Loucy (cell line): ENCODE data around the gene ANKRD60.
A peak's percentile ranks its signal among the peaks of the same experiment; 100 is the strongest.

Experiments
- H2AFZ ChIP-seq: fragments of 200-600 bp; sonication (generic); 2 replicates; pipeline ENCODE4 v1.6.0; 2016; ENCODE audit warnings: antibody characterized with exemption, mild to moderate bottlenecking, low read length, moderate library complexity
- H3F3A ChIP-seq: fragments of 200-600 bp; 2 replicates; pipeline ENCODE4 v1.6.0; 2016; ENCODE audit warnings: antibody characterized with exemption, low read depth, mild to moderate bottlenecking
- H3K27me3 ChIP-seq: fragments of 200-600 bp; sonication (generic); 2 replicates; pipeline ENCODE4 v1.6.1; 2014; ENCODE audit warnings: low read length, mild to moderate bottlenecking; ENCODE audit not compliant: insufficient read depth, poor library complexity, severe bottlenecking
- H3K36me3 ChIP-seq: fragments of 200-600 bp; sonication (generic); 2 replicates; pipeline ENCODE4 v1.6.1; 2016; ENCODE audit warnings: low read length; ENCODE audit not compliant: insufficient read depth
- H3K4me1 ChIP-seq: fragments of 200-600 bp; sonication (generic); 2 replicates; pipeline ENCODE4 v1.5.1; 2014; ENCODE audit warnings: low read length, mild to moderate bottlenecking; ENCODE audit not compliant: insufficient read depth, poor library complexity, severe bottlenecking
- H3K4me2 ChIP-seq: fragments of 200-600 bp; sonication (generic); 2 replicates; pipeline ENCODE4 v1.6.0; 2014; ENCODE audit warnings: antibody characterized with exemption, low read length, low read depth, mild to moderate bottlenecking; ENCODE audit not compliant: poor library complexity, severe bottlenecking
- H3K4me3 ChIP-seq: fragments of 200-600 bp; sonication (generic); 2 replicates; pipeline ENCODE4 v1.5.1; 2014; ENCODE audit warnings: low read length, mild to moderate bottlenecking, mixed read lengths; ENCODE audit not compliant: poor library complexity, severe bottlenecking
- H3K79me2 ChIP-seq: fragments of 200-600 bp; sonication (generic); 2 replicates; pipeline ENCODE4 v1.6.1; 2014; ENCODE audit warnings: low read length; ENCODE audit not compliant: insufficient read depth
- H3K9ac ChIP-seq: fragments of 200-600 bp; sonication (generic); 2 replicates; pipeline ENCODE4 v1.6.0; 2014; ENCODE audit warnings: mild to moderate bottlenecking, low read depth, low read length, moderate library complexity; ENCODE audit not compliant: poor library complexity, severe bottlenecking
- H3K9me2 ChIP-seq: fragments of 200-600 bp; sonication (generic); replicated peaks from 2 replicates; pipeline ENCODE4 v1.6.1; 2016; ENCODE audit warnings: low read depth, low read length, mixed read lengths
- H3K9me3 ChIP-seq: fragments of 200-600 bp; sonication (generic); 2 replicates; pipeline ENCODE4 v1.6.1; 2014; ENCODE audit warnings: mild to moderate bottlenecking, antibody characterized with exemption, low read length, low read depth; ENCODE audit not compliant: insufficient read depth
- H4K20me1 ChIP-seq: fragments of 200-600 bp; sonication (generic); 2 replicates; pipeline ENCODE4 v1.6.0; 2014; ENCODE audit warnings: antibody characterized with exemption, low read length, mild to moderate bottlenecking; ENCODE audit not compliant: insufficient read depth, poor library complexity, severe bottlenecking
- EZH2phosphoT487 ChIP-seq: fragments of 200-600 bp; IDR thresholded peaks from 2 replicates; pipeline ENCODE4 v1.6.1; 2018; ENCODE audit warnings: antibody characterized with exemption, mild to moderate bottlenecking, moderate library complexity, borderline replicate concordance
- TF ChIP-seq, protein P1 (sequence below): fragments of 200-600 bp; sonication (generic); conservative IDR thresholded peaks from 2 replicates; pipeline ENCODE4 v1.5.1; 2014; ENCODE audit warnings: mild to moderate bottlenecking, antibody characterized with exemption, low read length

The ANKRD60 gene

DNA sequence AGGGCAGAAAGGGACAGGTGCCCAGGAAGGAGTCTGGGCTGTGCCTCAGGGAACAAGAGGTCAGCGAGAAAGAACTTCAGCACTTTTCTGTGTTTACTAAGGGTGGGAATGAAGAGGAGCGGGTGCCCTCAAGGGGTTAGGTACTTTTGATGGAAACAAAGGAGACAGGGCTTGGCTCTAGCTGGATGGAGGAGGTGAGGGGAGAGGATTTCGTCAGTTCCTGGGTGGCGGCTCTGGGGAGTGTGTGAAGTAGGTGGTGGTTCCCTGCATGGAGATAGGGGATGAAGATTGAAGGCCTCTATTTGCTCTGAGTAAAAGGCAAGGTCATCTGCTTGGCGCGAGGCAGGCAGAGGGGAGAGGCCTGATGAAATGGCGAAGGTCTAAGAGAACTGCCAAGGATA is 40.0 kb upstream of the ANKRD60 start:
- H4K20me1 ChIP-seq, result no peaks in the 10 kb centered on the region
- no peaks in the 10 kb centered on the region for H3F3A ChIP-seq
- H3K9ac ChIP-seq, result no peak overlapping the region
- H3K27me3 ChIP-seq, result no peaks in the 10 kb centered on the region
- peak overlapping the region; percentile 51 for H3K4me2 ChIP-seq
- peak overlapping the region; percentile 77 for H2AFZ ChIP-seq
- H3K4me3 ChIP-seq, result no peak overlapping the region
- H3K4me1 ChIP-seq, result peaks cover 25% of the 10 kb centered on the region
- H3K9me2 ChIP-seq, result no peaks in the 10 kb centered on the region
- H3K36me3 ChIP-seq, result no peaks in the 10 kb centered on the region
- no peaks in the 10 kb centered on the region for H3K9me3 ChIP-seq
- H3K79me2 ChIP-seq, result no peaks in the 10 kb centered on the region
- TF ChIP-seq, protein P1, sequence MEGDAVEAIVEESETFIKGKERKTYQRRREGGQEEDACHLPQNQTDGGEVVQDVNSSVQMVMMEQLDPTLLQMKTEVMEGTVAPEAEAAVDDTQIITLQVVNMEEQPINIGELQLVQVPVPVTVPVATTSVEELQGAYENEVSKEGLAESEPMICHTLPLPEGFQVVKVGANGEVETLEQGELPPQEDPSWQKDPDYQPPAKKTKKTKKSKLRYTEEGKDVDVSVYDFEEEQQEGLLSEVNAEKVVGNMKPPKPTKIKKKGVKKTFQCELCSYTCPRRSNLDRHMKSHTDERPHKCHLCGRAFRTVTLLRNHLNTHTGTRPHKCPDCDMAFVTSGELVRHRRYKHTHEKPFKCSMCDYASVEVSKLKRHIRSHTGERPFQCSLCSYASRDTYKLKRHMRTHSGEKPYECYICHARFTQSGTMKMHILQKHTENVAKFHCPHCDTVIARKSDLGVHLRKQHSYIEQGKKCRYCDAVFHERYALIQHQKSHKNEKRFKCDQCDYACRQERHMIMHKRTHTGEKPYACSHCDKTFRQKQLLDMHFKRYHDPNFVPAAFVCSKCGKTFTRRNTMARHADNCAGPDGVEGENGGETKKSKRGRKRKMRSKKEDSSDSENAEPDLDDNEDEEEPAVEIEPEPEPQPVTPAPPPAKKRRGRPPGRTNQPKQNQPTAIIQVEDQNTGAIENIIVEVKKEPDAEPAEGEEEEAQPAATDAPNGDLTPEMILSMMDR, result no peak
- TF ChIP-seq EZH2phosphoT487, result no peak

DNA sequence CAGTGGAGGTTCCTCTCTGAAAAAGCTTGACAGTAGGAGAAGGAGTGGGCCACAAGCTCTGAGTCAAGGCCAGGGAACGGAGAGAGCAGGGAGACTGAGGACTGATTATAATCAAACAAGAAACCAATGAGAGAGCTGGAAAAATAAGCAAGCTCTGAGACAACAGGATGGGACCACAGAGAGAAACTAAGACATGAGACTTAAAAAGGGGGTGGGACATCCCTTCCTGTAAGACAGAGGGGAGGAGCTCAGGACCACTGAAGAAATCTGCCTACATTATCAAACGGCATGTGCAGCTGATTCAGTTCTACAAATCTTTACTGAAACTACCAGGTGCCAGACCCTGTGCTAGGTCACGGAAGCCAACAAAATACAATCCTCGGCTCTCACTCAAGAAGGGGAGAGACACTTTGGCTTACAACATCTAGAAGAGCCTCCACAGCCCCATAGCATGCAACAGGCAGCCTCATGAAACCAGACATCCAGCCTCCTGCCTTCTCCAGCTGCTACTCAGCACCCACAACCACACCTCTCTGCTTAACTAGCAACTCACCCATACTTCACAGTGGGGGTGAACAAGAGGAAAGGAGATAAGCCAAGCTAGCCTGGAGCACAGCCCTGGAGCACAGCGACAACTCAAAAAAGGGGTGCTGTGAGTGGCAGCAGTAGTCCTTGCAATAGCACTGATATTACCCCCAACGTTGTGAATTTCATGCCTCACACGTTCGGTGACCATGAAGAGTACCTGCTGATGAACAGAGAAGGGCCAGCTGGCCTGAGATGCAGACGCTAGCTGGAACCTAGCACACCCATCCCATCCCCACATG is 39.1 kb upstream of the ANKRD60 start:
- Histone ChIP-seq H3K4me2 (no peak overlapping the region), H3K9ac (no peak overlapping the region), H3K4me1 (peaks cover 25% of the 10 kb centered on the region), H3K9me3 (no peaks in the 10 kb centered on the region), H3K4me3 (no peak overlapping the region), H3K9me2 (no peaks in the 10 kb centered on the region), H3K36me3 (no peaks in the 10 kb centered on the region), H3K27me3 (no peaks in the 10 kb centered on the region), H3F3A (no peaks in the 10 kb centered on the region), H2AFZ (peak overlapping the region; percentile 60), H4K20me1 (no peaks in the 10 kb centered on the region), H3K79me2 (no peaks in the 10 kb centered on the region)
- TF ChIP-seq, protein P1, result no peak
- no peak for TF ChIP-seq EZH2phosphoT487

DNA sequence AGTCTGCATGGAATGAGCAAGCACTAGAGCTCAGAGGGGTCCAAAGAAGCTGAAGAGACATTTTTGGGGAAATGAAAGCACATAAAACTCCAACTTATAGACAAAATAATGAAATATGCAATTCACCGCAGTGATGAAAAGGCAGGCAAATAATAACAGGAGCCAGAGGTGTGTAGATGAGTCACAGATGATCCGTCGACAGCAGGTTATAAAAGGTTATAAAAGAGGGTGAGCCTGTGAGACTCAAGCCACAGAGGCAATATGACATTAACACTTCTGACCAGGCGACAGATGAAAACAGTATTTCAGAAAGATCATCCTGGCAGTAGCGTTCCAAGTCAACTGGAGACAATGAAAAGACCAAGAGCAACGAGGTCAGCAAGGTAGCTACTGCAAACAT is 35.8 kb upstream of the ANKRD60 start:
- H3K9ac ChIP-seq, result no peak overlapping the region
- no peaks in the 10 kb centered on the region for H4K20me1 ChIP-seq
- H3K9me2 ChIP-seq, result no peaks in the 10 kb centered on the region
- H3K4me2 ChIP-seq, result no peak overlapping the region
- no peak overlapping the region for H2AFZ ChIP-seq
- H3K9me3 ChIP-seq, result no peaks in the 10 kb centered on the region
- peaks cover 20% of the 10 kb centered on the region for H3K4me1 ChIP-seq
- H3K79me2 ChIP-seq, result no peaks in the 10 kb centered on the region
- H3F3A ChIP-seq, result no peaks in the 10 kb centered on the region
- no peaks in the 10 kb centered on the region for H3K27me3 ChIP-seq
- H3K4me3 ChIP-seq, result no peak overlapping the region
- H3K36me3 ChIP-seq, result no peaks in the 10 kb centered on the region
- TF ChIP-seq EZH2phosphoT487, result no peak
- TF ChIP-seq, protein P1, result no peak
